Mammary epithelial cell (primary cell): ENCODE measurements around the gene ADAM10.

ENCODE experiments used
- CTCF ChIP-seq, 2 donors: IDR thresholded peaks in 1 of 2; conservative IDR thresholded peaks in 1 of 2; 2 replicates each; pipeline ENCODE4 v1.5.1; 2011 to 2012; ENCODE audit warnings: inconsistent platforms in 2 of 2, low read length in 2 of 2, mild to moderate bottlenecking in 2 of 2, control low read depth in 1 of 2, low read depth in 1 of 2; ENCODE audit not compliant: insufficient read depth in 1 of 2; ENCODE audit errors: extremely low read depth in 1 of 2
- EZH2 ChIP-seq: IDR thresholded peaks from 2 replicates; pipeline ENCODE4 v1.6.1; 2012; ENCODE audit warnings: low read length, inconsistent platforms, borderline replicate concordance

- TF ChIP-seq EZH2 (no peak), CTCF (conservative IDR thresholded peaks at IDR 0.05 in 1 of 2, IDR thresholded peaks at IDR 0.05 in 1 of 2; ENCODE audit: extremely low read depth in 1 of 2, insufficient read depth in 1 of 2, low read depth in 1 of 2, low read length in 2 of 2) (no peak)
These were observed 123.1 kb downstream of the ADAM10 start for GRCh38 chr15:58626378-58626777.
